Neural progenitor cell (in vitro differentiated cells): Measurements from ENCODE around the gene TTLL5. TPM values are rescaled to one million over a fixed set of nuclear protein-coding genes. Genes with fewer than 3 reads are reported as not detected.

Experiments used
- DNase-seq: peaks from one replicate; pipeline ENCODE4 v3.0.0-alpha.2; 2016; ENCODE audit warnings: low spot score
- H2AFZ ChIP-seq: fragments of 200-600 bp; sonication (generic); replicated peaks from 2 replicates; pipeline ENCODE4 v1.6.1; 2016; ENCODE audit warnings: antibody characterized with exemption
- H3F3A ChIP-seq: fragments of 200-600 bp; sonication (generic); 2 replicates; pipeline ENCODE4 v1.6.1; 2016; ENCODE audit warnings: antibody characterized with exemption, low read depth
- H3K27ac ChIP-seq: fragments of 200-600 bp; sonication (generic); 2 replicates; pipeline ENCODE4 v1.5.1; 2016; ENCODE audit warnings: mild to moderate bottlenecking
- H3K27me3 ChIP-seq: fragments of 200-600 bp; sonication (generic); 2 replicates; pipeline ENCODE4 v1.6.1; 2016; ENCODE audit warnings: mild to moderate bottlenecking, moderate library complexity
- H3K36me3 ChIP-seq: fragments of 200-600 bp; sonication (generic); 2 replicates; pipeline ENCODE4 v1.5.1; 2016
- H3K4me1 ChIP-seq: fragments of 200-600 bp; sonication (generic); 2 replicates; pipeline ENCODE4 v1.6.1; 2016; ENCODE audit warnings: mixed run types
- H3K4me2 ChIP-seq: fragments of 200-600 bp; sonication (generic); 2 replicates; pipeline ENCODE4 v1.6.1; 2016
- H3K4me3 ChIP-seq: fragments of 200-600 bp; sonication (generic); 2 replicates; pipeline ENCODE4 v1.5.1; 2016
- H3K79me2 ChIP-seq: fragments of 200-600 bp; sonication (generic); 2 replicates; pipeline ENCODE4 v1.6.1; 2016; ENCODE audit warnings: low read depth
- H3K9ac ChIP-seq: fragments of 200-600 bp; sonication (generic); 2 replicates; pipeline ENCODE4 v1.6.1; 2016
- H3K9me3 ChIP-seq: fragments of 200-600 bp; sonication (generic); 2 replicates; pipeline ENCODE4 v1.5.1; 2016; ENCODE audit warnings: low read depth
- H4K20me1 ChIP-seq: fragments of 200-600 bp; sonication (generic); 2 replicates; pipeline ENCODE4 v1.6.1; 2016; ENCODE audit warnings: low read depth
- H3K27ac Mint-ChIP-seq: 3 replicates; pipeline ENCODE4 v1.8.0; 2021; ENCODE audit warnings: mixed read lengths
- H3K27me3 Mint-ChIP-seq: 2 replicates; pipeline ENCODE4 v1.8.0; 2022; ENCODE audit warnings: low read depth, mild to moderate bottlenecking, inconsistent platforms, moderate library complexity, mixed read lengths; ENCODE audit not compliant: insufficient read depth
- H3K36me3 Mint-ChIP-seq: 3 replicates; pipeline ENCODE4 v1.8.0; 2021; ENCODE audit warnings: mixed read lengths
- H3K4me1 Mint-ChIP-seq: 3 replicates; pipeline ENCODE4 v1.8.0; 2021; ENCODE audit warnings: mixed read lengths
- H3K4me3 Mint-ChIP-seq: 3 replicates; pipeline ENCODE4 v1.8.0; 2021; ENCODE audit warnings: mild to moderate bottlenecking, moderate library complexity, mixed read lengths
- H3K9me3 Mint-ChIP-seq: 3 replicates; pipeline ENCODE4 v1.8.0; 2020; ENCODE audit warnings: mixed read lengths
- EZH2 ChIP-seq: fragments of 200-600 bp; sonication (generic); IDR thresholded peaks from 2 replicates; pipeline ENCODE4 v1.6.1; 2017; ENCODE audit warnings: antibody characterized with exemption, mild to moderate bottlenecking, moderate library complexity
- EZH2phosphoT487 ChIP-seq: fragments of 200-600 bp; sonication (generic); IDR thresholded peaks from 2 replicates; pipeline ENCODE4 v1.6.1; 2017; ENCODE audit warnings: antibody characterized with exemption
- total RNA-seq: library from RNA; depleted of rRNA; stranded (reverse); fragments of >200 nt; gene quantifications from 2 replicates; pipeline ENCODE4 v1.2.3, GENCODE V29; 2015; ENCODE audit warnings: low replicate concordance
- TF ChIP-seq, protein P1 (sequence below): fragments of 200-600 bp; sonication (generic); IDR thresholded peaks from 2 replicates; pipeline ENCODE4 v1.5.1; 2017; ENCODE audit warnings: antibody characterized with exemption, mild to moderate bottlenecking

The TTLL5 gene
- total RNA-seq, 1 donor from 2014 or later = 61.4 TPM

DNA sequence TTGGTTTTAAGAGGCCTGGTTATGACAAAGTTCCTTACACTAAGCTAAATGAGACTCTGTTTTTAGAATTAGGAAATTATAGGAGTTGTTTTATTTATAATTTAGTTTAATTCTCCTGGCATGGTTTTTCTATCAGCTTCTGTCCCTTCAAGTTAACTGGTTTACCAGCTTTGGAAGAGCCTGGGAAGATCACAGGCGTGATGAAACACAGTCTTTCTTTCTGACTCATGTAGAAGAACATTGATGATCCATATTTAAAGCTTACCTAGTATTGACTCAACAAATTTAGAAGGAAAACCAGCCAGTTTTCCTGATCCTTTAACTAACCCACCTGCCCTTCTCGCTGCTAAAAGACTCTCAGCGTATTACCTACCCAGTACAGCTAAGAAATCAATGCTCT is 165.6 kb downstream of the TTLL5 start:
- Mint-ChIP-seq H3K27ac (no peak overlapping the region), H3K4me1 (peaks cover 35% of the 10 kb centered on the region)

DNA sequence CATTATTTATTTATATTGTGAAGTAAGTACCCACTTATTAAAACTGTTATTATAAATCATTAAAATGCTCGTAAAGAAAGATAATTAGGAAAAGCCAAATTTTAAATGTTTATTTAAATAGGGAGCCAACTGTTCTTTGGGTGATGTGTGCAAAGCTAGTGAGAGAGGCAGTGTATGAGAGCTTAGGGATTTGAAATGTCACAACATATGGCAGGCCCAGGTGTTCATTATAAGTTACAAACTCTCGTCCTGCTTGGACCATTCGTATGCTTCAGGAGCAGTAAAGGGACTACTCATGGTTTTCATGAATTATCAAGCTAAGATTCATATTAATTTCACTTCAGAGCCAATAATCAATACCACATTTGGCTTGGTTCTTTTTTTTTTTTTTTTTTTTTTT is 166.3 kb downstream of the TTLL5 start:
- H3K36me3 ChIP-seq = no peaks in the 10 kb centered on the region
- H3K79me2 ChIP-seq = no peaks in the 10 kb centered on the region
- H3K4me3 ChIP-seq = no peak overlapping the region
- H3K9me3 ChIP-seq = no peaks in the 10 kb centered on the region
- Mint-ChIP-seq H3K36me3 (peaks cover 5% of the 10 kb centered on the region), H3K27ac (no peak overlapping the region), H3K27me3 (no peaks in the 10 kb centered on the region), H3K4me3 (no peak overlapping the region), H3K9me3 (no peaks in the 10 kb centered on the region), H3K4me1 (peaks cover 29% of the 10 kb centered on the region)
- no peak overlapping the region for H3K9ac ChIP-seq
- no peak overlapping the region for H3K27ac ChIP-seq
- no peak overlapping the region for H2AFZ ChIP-seq
- no peaks in the 10 kb centered on the region for H3K27me3 ChIP-seq
- H3K4me2 ChIP-seq = no peak overlapping the region
- H3F3A ChIP-seq = no peaks in the 10 kb centered on the region
- H4K20me1 ChIP-seq = no peaks in the 10 kb centered on the region
- no peaks in the 10 kb centered on the region for H3K4me1 ChIP-seq
- DNase-seq = no peak
- TF ChIP-seq EZH2phosphoT487 = no peak
- no peak for TF ChIP-seq EZH2
- TF ChIP-seq, protein P1, sequence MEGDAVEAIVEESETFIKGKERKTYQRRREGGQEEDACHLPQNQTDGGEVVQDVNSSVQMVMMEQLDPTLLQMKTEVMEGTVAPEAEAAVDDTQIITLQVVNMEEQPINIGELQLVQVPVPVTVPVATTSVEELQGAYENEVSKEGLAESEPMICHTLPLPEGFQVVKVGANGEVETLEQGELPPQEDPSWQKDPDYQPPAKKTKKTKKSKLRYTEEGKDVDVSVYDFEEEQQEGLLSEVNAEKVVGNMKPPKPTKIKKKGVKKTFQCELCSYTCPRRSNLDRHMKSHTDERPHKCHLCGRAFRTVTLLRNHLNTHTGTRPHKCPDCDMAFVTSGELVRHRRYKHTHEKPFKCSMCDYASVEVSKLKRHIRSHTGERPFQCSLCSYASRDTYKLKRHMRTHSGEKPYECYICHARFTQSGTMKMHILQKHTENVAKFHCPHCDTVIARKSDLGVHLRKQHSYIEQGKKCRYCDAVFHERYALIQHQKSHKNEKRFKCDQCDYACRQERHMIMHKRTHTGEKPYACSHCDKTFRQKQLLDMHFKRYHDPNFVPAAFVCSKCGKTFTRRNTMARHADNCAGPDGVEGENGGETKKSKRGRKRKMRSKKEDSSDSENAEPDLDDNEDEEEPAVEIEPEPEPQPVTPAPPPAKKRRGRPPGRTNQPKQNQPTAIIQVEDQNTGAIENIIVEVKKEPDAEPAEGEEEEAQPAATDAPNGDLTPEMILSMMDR = no peak

More for the DNA sequence above, 165.6 kb downstream of the TTLL5 start:
- no peak for DNase-seq
- H2AFZ ChIP-seq = no peak overlapping the region
- no peaks in the 10 kb centered on the region for H3K4me1 ChIP-seq
- Mint-ChIP-seq H3K36me3 (peaks cover 5% of the 10 kb centered on the region), H3K4me3 (no peak overlapping the region), H3K9me3 (no peaks in the 10 kb centered on the region), H3K27me3 (no peaks in the 10 kb centered on the region)
- H3K79me2 ChIP-seq = no peaks in the 10 kb centered on the region
- no peaks in the 10 kb centered on the region for H4K20me1 ChIP-seq
- H3F3A ChIP-seq = no peaks in the 10 kb centered on the region
- no peak overlapping the region for H3K27ac ChIP-seq
- no peak overlapping the region for H3K9ac ChIP-seq
- no peak for TF ChIP-seq EZH2
- TF ChIP-seq, protein P1 = no peak
- no peak for TF ChIP-seq EZH2phosphoT487
- no peaks in the 10 kb centered on the region for H3K27me3 ChIP-seq
- H3K36me3 ChIP-seq = no peaks in the 10 kb centered on the region
- H3K4me2 ChIP-seq = no peak overlapping the region
- no peak overlapping the region for H3K4me3 ChIP-seq
- no peaks in the 10 kb centered on the region for H3K9me3 ChIP-seq

DNA sequence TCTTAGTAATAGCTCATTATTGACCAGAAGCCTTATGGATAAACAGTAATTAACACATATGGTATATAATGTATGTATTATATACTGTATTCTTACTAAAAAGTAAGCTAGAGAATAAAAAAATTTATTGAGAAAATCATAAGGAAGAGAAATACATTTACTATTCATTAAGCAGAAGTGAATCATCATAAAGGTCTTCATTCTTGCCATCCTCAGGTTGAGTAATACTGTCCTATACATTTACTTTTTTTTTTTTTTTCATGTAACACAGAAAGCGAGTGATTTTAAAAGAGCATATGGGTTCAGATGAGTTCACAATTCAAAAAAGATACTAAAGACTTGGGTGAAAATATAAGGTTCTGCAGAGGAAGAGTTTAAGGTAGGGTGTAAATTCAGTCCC is 168.3 kb downstream of the TTLL5 start:
- Mint-ChIP-seq H3K9me3 (no peaks in the 10 kb centered on the region), H3K27me3 (no peaks in the 10 kb centered on the region), H3K4me1 (peaks cover 15% of the 10 kb centered on the region), H3K36me3 (peaks cover 1% of the 10 kb centered on the region), H3K4me3 (no peak overlapping the region), H3K27ac (no peak overlapping the region)
- no peaks in the 10 kb centered on the region for H3K36me3 ChIP-seq
- DNase-seq = no peak
- no peaks in the 10 kb centered on the region for H3K9me3 ChIP-seq
- H3K4me2 ChIP-seq = no peak overlapping the region
- H3K4me1 ChIP-seq = no peaks in the 10 kb centered on the region
- TF ChIP-seq, protein P1 = no peak
- no peak for TF ChIP-seq EZH2
- no peak for TF ChIP-seq EZH2phosphoT487
- no peak overlapping the region for H3K9ac ChIP-seq
- H3K27ac ChIP-seq = no peak overlapping the region
- H3K79me2 ChIP-seq = no peaks in the 10 kb centered on the region
- no peaks in the 10 kb centered on the region for H3F3A ChIP-seq
- H3K27me3 ChIP-seq = no peaks in the 10 kb centered on the region
- H4K20me1 ChIP-seq = no peaks in the 10 kb centered on the region
- H2AFZ ChIP-seq = no peak overlapping the region
- H3K4me3 ChIP-seq = no peak overlapping the region
